ENCODE measurements around the gene CD226. TPM values are rescaled to one million over a fixed set of nuclear protein-coding genes. Genes with fewer than 3 reads are reported as not detected.

CD226 gene
- total RNA-seq, 1 donor from 2014 or later = 0.05 TPM

DNA sequence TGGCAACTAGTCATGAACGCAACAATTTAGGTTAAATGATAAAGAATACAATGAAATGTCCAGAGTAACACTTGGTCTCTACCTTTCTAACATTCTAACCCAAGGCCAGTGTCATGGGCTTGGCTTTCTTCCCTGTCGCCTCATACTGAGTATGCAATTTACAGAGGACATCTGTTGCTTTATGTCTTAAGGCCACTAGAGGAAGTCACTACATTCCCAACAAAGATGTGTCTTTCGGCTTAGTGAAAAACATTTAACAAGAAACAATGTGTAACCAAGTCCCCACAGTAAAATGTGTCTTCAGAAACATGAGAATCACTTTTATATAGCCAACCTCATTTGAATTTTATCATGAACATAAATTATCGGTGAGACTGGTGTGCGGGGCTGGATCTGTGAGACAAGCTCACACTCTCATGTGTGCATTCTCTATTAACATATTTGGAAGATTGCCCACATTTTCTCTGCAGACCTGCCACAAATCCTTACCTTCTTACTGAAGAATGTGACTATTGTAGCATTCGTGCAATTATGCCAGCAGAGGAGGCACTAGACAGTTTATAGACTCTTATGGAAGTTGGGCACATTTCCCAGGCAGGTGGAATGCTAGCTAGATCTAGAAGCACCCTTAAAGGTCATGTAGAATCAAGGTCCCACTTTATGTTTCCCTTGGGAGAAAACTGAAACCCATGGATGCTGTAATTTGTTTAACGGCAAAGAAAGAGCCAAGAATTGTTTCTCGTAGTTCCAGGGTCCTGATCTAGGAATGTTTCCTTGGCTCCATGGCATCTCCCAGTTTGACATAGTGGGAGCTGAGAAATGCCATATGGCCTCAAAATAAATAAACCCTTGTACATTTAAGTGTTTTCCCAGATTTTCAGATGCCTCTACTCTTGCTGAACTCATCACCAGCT lies 101.8 kb downstream of the CD226 start:
- DNase-seq = no peak
- no peak overlapping the region for H3K27ac Mint-ChIP-seq (ENCODE audit: unreplicated experiment)

DNA sequence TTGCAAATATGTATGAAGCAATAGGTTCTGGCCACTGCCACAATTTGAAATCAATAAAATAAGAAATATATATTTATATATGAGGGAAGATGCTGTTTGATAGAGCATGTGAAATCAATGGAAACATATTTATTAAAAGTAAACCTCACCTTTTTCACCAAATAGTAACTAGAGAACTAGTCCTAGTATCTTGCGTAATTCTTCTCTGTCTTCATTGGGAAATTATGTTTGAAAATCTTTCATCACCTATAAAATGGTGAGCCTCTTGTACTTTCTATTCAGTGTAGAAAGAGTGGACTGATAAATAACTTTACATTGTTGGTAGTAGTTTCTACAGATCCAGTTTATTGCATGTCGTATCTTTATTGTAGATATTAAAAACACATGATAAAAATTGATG lies 103.0 kb downstream of the CD226 start:
- Mint-ChIP-seq H3K9me3 (ENCODE audit: unreplicated experiment) (no peaks in the 10 kb centered on the region), H3K4me3 (ENCODE audit: unreplicated experiment) (no peak overlapping the region), H3K27me3 (ENCODE audit: unreplicated experiment) (peaks cover 3% of the 10 kb centered on the region), H3K27ac (ENCODE audit: unreplicated experiment) (no peak overlapping the region), H3K4me1 (ENCODE audit: low read depth, unreplicated experiment) (peaks cover 2% of the 10 kb centered on the region), H3K36me3 (ENCODE audit: unreplicated experiment) (no peaks in the 10 kb centered on the region)
- TF ChIP-seq, protein P1, sequence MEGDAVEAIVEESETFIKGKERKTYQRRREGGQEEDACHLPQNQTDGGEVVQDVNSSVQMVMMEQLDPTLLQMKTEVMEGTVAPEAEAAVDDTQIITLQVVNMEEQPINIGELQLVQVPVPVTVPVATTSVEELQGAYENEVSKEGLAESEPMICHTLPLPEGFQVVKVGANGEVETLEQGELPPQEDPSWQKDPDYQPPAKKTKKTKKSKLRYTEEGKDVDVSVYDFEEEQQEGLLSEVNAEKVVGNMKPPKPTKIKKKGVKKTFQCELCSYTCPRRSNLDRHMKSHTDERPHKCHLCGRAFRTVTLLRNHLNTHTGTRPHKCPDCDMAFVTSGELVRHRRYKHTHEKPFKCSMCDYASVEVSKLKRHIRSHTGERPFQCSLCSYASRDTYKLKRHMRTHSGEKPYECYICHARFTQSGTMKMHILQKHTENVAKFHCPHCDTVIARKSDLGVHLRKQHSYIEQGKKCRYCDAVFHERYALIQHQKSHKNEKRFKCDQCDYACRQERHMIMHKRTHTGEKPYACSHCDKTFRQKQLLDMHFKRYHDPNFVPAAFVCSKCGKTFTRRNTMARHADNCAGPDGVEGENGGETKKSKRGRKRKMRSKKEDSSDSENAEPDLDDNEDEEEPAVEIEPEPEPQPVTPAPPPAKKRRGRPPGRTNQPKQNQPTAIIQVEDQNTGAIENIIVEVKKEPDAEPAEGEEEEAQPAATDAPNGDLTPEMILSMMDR (IDR thresholded peaks at IDR 0.05; ENCODE audit: partially characterized antibody, unreplicated experiment) = no peak
- no peak for DNase-seq

More for the DNA sequence above, 101.8 kb downstream of the CD226 start:
- Mint-ChIP-seq H3K36me3 (ENCODE audit: unreplicated experiment) (no peaks in the 10 kb centered on the region), H3K4me3 (ENCODE audit: unreplicated experiment) (no peak overlapping the region), H3K4me1 (ENCODE audit: low read depth, unreplicated experiment) (peaks cover 2% of the 10 kb centered on the region), H3K9me3 (ENCODE audit: unreplicated experiment) (no peaks in the 10 kb centered on the region), H3K27me3 (ENCODE audit: unreplicated experiment) (no peaks in the 10 kb centered on the region)
- TF ChIP-seq, protein P1 (IDR thresholded peaks at IDR 0.05; ENCODE audit: partially characterized antibody, unreplicated experiment) = no peak

DNA sequence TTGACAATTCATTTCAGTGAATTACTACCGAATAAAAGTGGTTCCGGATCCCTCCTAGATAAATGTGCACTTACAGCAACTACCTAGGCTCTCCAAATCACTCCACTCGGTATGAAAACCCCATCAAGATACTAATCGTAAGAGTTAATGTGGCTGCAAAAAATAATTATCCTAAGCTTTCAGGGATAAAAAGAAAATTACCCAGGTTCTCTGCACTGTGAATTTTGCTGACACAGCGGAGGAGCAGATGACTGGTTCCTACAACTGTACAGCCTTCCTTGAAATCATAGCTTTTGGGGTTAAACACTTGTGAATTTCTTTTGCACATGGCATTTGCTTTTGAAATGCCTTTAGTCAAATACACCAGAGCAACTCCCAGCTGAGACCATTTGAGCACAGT lies 104.7 kb downstream of the CD226 start:
- peaks cover 2% of the 10 kb centered on the region for H3K4me1 Mint-ChIP-seq (ENCODE audit: low read depth, unreplicated experiment)
- no peak overlapping the region for H3K27ac Mint-ChIP-seq (ENCODE audit: unreplicated experiment)
- no peaks in the 10 kb centered on the region for H3K9me3 Mint-ChIP-seq (ENCODE audit: unreplicated experiment)
- DNase-seq = no peak
- H3K36me3 Mint-ChIP-seq (ENCODE audit: unreplicated experiment) = no peaks in the 10 kb centered on the region
- peaks cover 3% of the 10 kb centered on the region for H3K27me3 Mint-ChIP-seq (ENCODE audit: unreplicated experiment)
- no peak overlapping the region for H3K4me3 Mint-ChIP-seq (ENCODE audit: unreplicated experiment)
- TF ChIP-seq, protein P1 (IDR thresholded peaks at IDR 0.05; ENCODE audit: partially characterized antibody, unreplicated experiment) = no peak

DNA sequence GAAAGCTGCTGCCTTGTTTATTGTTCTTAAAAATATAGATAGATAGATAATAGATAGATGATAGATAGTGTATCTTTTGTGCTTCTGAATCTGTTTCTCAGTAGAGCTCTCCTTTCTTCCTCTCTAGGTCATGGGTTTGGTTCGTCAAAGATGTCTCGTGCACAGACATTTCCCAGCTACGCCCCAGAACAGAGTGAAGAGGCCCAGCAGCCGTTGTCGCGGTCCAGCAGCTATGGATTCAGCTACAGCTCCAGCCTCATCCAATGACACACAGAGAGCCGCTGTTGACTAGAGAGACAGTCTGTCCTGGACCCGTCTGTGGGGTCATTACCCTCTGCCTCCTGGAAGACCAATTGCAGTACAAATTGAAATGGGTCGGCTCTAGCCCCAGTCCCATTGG lies 106.6 kb downstream of the CD226 start:
- Mint-ChIP-seq H3K27me3 (ENCODE audit: unreplicated experiment) (peaks cover 3% of the 10 kb centered on the region), H3K27ac (ENCODE audit: unreplicated experiment) (no peak overlapping the region), H3K4me1 (ENCODE audit: low read depth, unreplicated experiment) (no peaks in the 10 kb centered on the region), H3K36me3 (ENCODE audit: unreplicated experiment) (no peaks in the 10 kb centered on the region), H3K9me3 (ENCODE audit: unreplicated experiment) (no peaks in the 10 kb centered on the region), H3K4me3 (ENCODE audit: unreplicated experiment) (no peak overlapping the region)
- TF ChIP-seq, protein P1 (IDR thresholded peaks at IDR 0.05; ENCODE audit: partially characterized antibody, unreplicated experiment) = no peak
- DNase-seq = no peak

DNA sequence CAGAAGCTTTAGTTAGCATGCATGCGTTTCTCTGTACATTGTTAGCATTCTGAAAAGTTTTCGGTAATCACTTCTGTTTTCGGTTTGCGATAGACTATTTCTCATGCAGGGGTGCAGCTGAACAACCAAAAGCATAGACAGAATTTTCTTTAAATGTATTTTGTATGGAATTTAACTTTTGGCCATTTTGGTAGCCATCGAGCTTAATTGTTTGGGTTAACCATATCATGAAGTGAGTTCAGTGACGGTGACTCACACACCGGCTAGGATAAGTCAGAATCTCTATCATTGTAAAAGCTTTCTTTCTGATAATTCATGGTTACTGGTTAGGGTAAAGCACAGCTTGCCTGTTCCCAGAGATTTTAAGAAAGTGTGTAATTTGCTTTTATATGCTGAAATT lies 107.2 kb downstream of the CD226 start:
- Mint-ChIP-seq H3K27ac (ENCODE audit: unreplicated experiment) (no peak overlapping the region), H3K4me3 (ENCODE audit: unreplicated experiment) (no peak overlapping the region), H3K27me3 (ENCODE audit: unreplicated experiment) (peaks cover 3% of the 10 kb centered on the region), H3K9me3 (ENCODE audit: unreplicated experiment) (no peaks in the 10 kb centered on the region), H3K36me3 (ENCODE audit: unreplicated experiment) (no peaks in the 10 kb centered on the region), H3K4me1 (ENCODE audit: low read depth, unreplicated experiment) (no peaks in the 10 kb centered on the region)
- TF ChIP-seq, protein P1 (IDR thresholded peaks at IDR 0.05; ENCODE audit: partially characterized antibody, unreplicated experiment) = no peak
- no peak for DNase-seq
